Neural progenitor cell (in vitro differentiated cells): ENCODE data around the gene MSANTD2. TPM values are rescaled to one million over a fixed set of nuclear protein-coding genes. Genes with fewer than 3 reads are reported as not detected.

Experiments used
- DNase-seq: peaks from one replicate; pipeline ENCODE4 v3.0.0-alpha.2; 2016; ENCODE audit warnings: low spot score
- H2AFZ ChIP-seq: fragments of 200-600 bp; sonication (generic); replicated peaks from 2 replicates; pipeline ENCODE4 v1.6.1; 2016; ENCODE audit warnings: antibody characterized with exemption
- H3F3A ChIP-seq: fragments of 200-600 bp; sonication (generic); 2 replicates; pipeline ENCODE4 v1.6.1; 2016; ENCODE audit warnings: antibody characterized with exemption, low read depth
- H3K27ac ChIP-seq: fragments of 200-600 bp; sonication (generic); 2 replicates; pipeline ENCODE4 v1.5.1; 2016; ENCODE audit warnings: mild to moderate bottlenecking
- H3K27me3 ChIP-seq: fragments of 200-600 bp; sonication (generic); 2 replicates; pipeline ENCODE4 v1.6.1; 2016; ENCODE audit warnings: mild to moderate bottlenecking, moderate library complexity
- H3K36me3 ChIP-seq: fragments of 200-600 bp; sonication (generic); 2 replicates; pipeline ENCODE4 v1.5.1; 2016
- H3K4me1 ChIP-seq: fragments of 200-600 bp; sonication (generic); 2 replicates; pipeline ENCODE4 v1.6.1; 2016; ENCODE audit warnings: mixed run types
- H3K4me2 ChIP-seq: fragments of 200-600 bp; sonication (generic); 2 replicates; pipeline ENCODE4 v1.6.1; 2016
- H3K4me3 ChIP-seq: fragments of 200-600 bp; sonication (generic); 2 replicates; pipeline ENCODE4 v1.5.1; 2016
- H3K79me2 ChIP-seq: fragments of 200-600 bp; sonication (generic); 2 replicates; pipeline ENCODE4 v1.6.1; 2016; ENCODE audit warnings: low read depth
- H3K9ac ChIP-seq: fragments of 200-600 bp; sonication (generic); 2 replicates; pipeline ENCODE4 v1.6.1; 2016
- H3K9me3 ChIP-seq: fragments of 200-600 bp; sonication (generic); 2 replicates; pipeline ENCODE4 v1.5.1; 2016; ENCODE audit warnings: low read depth
- H4K20me1 ChIP-seq: fragments of 200-600 bp; sonication (generic); 2 replicates; pipeline ENCODE4 v1.6.1; 2016; ENCODE audit warnings: low read depth
- H3K27ac Mint-ChIP-seq: 3 replicates; pipeline ENCODE4 v1.8.0; 2021; ENCODE audit warnings: mixed read lengths
- H3K27me3 Mint-ChIP-seq: 2 replicates; pipeline ENCODE4 v1.8.0; 2022; ENCODE audit warnings: low read depth, mild to moderate bottlenecking, inconsistent platforms, moderate library complexity, mixed read lengths; ENCODE audit not compliant: insufficient read depth
- H3K36me3 Mint-ChIP-seq: 3 replicates; pipeline ENCODE4 v1.8.0; 2021; ENCODE audit warnings: mixed read lengths
- H3K4me1 Mint-ChIP-seq: 3 replicates; pipeline ENCODE4 v1.8.0; 2021; ENCODE audit warnings: mixed read lengths
- H3K4me3 Mint-ChIP-seq: 3 replicates; pipeline ENCODE4 v1.8.0; 2021; ENCODE audit warnings: mild to moderate bottlenecking, moderate library complexity, mixed read lengths
- H3K9me3 Mint-ChIP-seq: 3 replicates; pipeline ENCODE4 v1.8.0; 2020; ENCODE audit warnings: mixed read lengths
- CTCF ChIP-seq: fragments of 200-600 bp; sonication (generic); IDR thresholded peaks from 2 replicates; pipeline ENCODE4 v1.5.1; 2017; ENCODE audit warnings: antibody characterized with exemption, mild to moderate bottlenecking
- EZH2 ChIP-seq: fragments of 200-600 bp; sonication (generic); IDR thresholded peaks from 2 replicates; pipeline ENCODE4 v1.6.1; 2017; ENCODE audit warnings: antibody characterized with exemption, mild to moderate bottlenecking, moderate library complexity
- EZH2phosphoT487 ChIP-seq: fragments of 200-600 bp; sonication (generic); IDR thresholded peaks from 2 replicates; pipeline ENCODE4 v1.6.1; 2017; ENCODE audit warnings: antibody characterized with exemption
- total RNA-seq: library from RNA; depleted of rRNA; stranded (reverse); fragments of >200 nt; gene quantifications from 2 replicates; pipeline ENCODE4 v1.2.3, GENCODE V29; 2015; ENCODE audit warnings: low replicate concordance

Gene MSANTD2
- total RNA-seq, 1 donor from 2014 or later: 41.9 TPM

- H3K9me3 ChIP-seq: no peaks in the 10 kb centered on the region
- peaks cover 25% of the 10 kb centered on the region for H3K4me1 Mint-ChIP-seq
- peaks cover 14% of the 10 kb centered on the region for H3K9me3 Mint-ChIP-seq
- no peak overlapping the region for H2AFZ ChIP-seq
- H3K79me2 ChIP-seq: no peaks in the 10 kb centered on the region
- peaks cover 14% of the 10 kb centered on the region for H3K36me3 Mint-ChIP-seq
- H3K27me3 ChIP-seq: peaks cover 88% of the 10 kb centered on the region
- H3F3A ChIP-seq: peaks cover 4% of the 10 kb centered on the region
- H3K36me3 ChIP-seq: no peaks in the 10 kb centered on the region
- no peak overlapping the region for H3K9ac ChIP-seq
- no peak overlapping the region for H3K4me2 ChIP-seq
- no peak overlapping the region for H3K4me3 ChIP-seq
- H3K27me3 Mint-ChIP-seq: peaks cover 70% of the 10 kb centered on the region
- H3K4me1 ChIP-seq: peaks cover under 1% of the 10 kb centered on the region
- H3K4me3 Mint-ChIP-seq: no peak overlapping the region
- H3K27ac Mint-ChIP-seq: no peak overlapping the region
- H4K20me1 ChIP-seq: no peaks in the 10 kb centered on the region
- no peak for TF ChIP-seq CTCF
- peak; percentile 56 for TF ChIP-seq EZH2
- no peak overlapping the region for H3K27ac ChIP-seq
- DNase-seq: no peak
These were observed 48.8 kb downstream of the MSANTD2 start for GRCh38 chr11:124751391-124751740.

DNA sequence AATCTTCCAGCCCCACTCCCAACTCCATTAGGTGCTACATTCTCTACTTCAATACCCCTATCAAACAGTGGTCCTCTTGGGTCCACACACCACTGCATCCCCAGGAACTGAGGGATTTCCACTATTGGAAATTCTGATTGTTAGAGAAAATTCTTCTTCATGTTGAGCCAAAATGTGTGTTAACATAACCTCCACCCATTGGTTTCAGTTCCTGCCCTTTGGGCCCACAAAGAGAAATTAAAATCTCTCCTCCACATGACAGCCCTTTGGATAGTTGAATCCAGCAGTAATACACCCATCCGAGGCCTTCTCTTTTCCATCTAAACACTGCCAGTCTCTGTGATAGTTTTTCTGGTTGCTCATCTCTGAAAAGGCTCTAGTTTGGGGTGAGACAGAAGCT lies 50.3 kb downstream of the MSANTD2 start:
- peaks cover 5% of the 10 kb centered on the region for H4K20me1 ChIP-seq
- no peak overlapping the region for H2AFZ ChIP-seq
- no peaks in the 10 kb centered on the region for H3K9me3 ChIP-seq
- DNase-seq: no peak
- TF ChIP-seq EZH2phosphoT487: no peak
- TF ChIP-seq CTCF: no peak
- TF ChIP-seq EZH2: no peak
- H3K27me3 ChIP-seq: peaks cover 91% of the 10 kb centered on the region
- no peaks in the 10 kb centered on the region for H3K79me2 ChIP-seq
- H3K36me3 Mint-ChIP-seq: peaks cover 18% of the 10 kb centered on the region
- no peaks in the 10 kb centered on the region for H3K36me3 ChIP-seq
- peaks cover 14% of the 10 kb centered on the region for H3K4me1 ChIP-seq
- no peak overlapping the region for H3K4me2 ChIP-seq
- H3K4me3 Mint-ChIP-seq: no peak overlapping the region
- H3K4me3 ChIP-seq: no peak overlapping the region
- H3K27ac Mint-ChIP-seq: no peak overlapping the region
- peaks cover 18% of the 10 kb centered on the region for H3K9me3 Mint-ChIP-seq
- no peak overlapping the region for H3K9ac ChIP-seq
- H3K4me1 Mint-ChIP-seq: peaks cover 30% of the 10 kb centered on the region
- peaks cover 5% of the 10 kb centered on the region for H3F3A ChIP-seq
- peaks cover 77% of the 10 kb centered on the region for H3K27me3 Mint-ChIP-seq
- H3K27ac ChIP-seq: no peak overlapping the region

DNA sequence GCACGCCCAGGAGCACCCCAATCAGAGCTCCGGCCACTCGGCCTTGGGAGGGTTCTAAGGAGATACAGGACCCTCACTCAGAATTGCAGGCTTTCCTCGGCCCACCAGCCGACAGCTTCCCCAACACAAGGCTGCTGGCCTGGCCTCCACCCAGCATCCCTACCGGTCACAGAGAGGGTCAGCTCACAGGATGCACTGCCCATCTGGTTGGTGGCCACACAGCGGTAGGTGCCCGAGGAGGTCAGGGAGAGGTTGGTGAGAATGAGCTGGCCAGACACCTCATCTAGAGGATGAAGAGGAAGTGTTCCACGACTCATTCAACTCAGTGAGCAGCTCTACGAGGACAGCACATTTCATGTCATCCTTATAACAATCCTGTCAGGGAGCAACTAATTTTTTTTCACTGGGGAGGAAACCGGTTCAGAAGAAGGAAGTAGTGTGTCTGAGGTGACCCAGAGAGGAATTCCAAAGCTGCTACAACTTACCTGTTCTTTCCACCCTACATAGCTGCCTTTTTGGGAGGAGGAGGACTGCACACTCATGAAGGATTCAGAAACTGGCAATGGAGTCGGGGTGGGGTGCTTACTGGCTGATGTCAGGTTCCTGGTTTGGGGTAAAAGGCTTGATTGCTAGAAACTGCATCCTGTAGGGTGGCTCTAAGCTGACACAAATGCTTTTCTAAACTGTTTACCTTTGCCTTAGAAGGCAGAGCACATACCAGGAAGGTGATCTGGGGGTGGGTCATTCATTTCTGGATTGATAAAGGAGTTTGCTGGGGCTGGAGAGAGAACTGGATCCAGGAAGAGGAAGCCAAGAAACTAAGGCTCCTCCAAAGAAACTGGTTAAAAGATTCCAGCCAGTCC lies 51.5 kb downstream of the MSANTD2 start:
- DNase-seq: no peak
- Histone ChIP-seq H3F3A (peaks cover 5% of the 10 kb centered on the region), H3K9me3 (no peaks in the 10 kb centered on the region), H3K9ac (no peak overlapping the region), H2AFZ (no peak overlapping the region), H3K79me2 (no peaks in the 10 kb centered on the region), H3K27me3 (peaks cover 99% of the 10 kb centered on the region), H3K4me1 (peaks cover 14% of the 10 kb centered on the region), H4K20me1 (peaks cover 11% of the 10 kb centered on the region), H3K4me3 (no peak overlapping the region), H3K36me3 (no peaks in the 10 kb centered on the region), H3K27ac (no peak overlapping the region), H3K4me2 (no peak overlapping the region)
- Mint-ChIP-seq H3K27ac (no peak overlapping the region), H3K4me3 (peak overlapping the region; percentile 17), H3K36me3 (peaks cover 26% of the 10 kb centered on the region), H3K9me3 (peaks cover 22% of the 10 kb centered on the region), H3K27me3 (peaks cover 81% of the 10 kb centered on the region), H3K4me1 (peaks cover 18% of the 10 kb centered on the region)
- TF ChIP-seq EZH2phosphoT487 (no peak), EZH2 (no peak), CTCF (no peak)
